BE2C (cell line): Measurements from ENCODE around the gene TSPAN5.

Source experiments
- DNase-seq: peaks from one replicate; pipeline ENCODE4 v3.0.0-alpha.2; 2020
- H3K27me3 ChIP-seq: fragments of 250-450 bp; sonication (Bioruptor Pico); 2 replicates; pipeline ENCODE4 v1.5.1; 2020; ENCODE audit warnings: mild to moderate bottlenecking
- H3K36me3 ChIP-seq: fragments of 250-450 bp; sonication (Bioruptor Pico); 2 replicates; pipeline ENCODE4 v1.5.1; 2020; ENCODE audit warnings: mild to moderate bottlenecking
- H3K4me1 ChIP-seq: fragments of 250-450 bp; sonication (Bioruptor Pico); 2 replicates; pipeline ENCODE4 v1.5.1; 2020
- H3K4me3 ChIP-seq: 2 replicates; pipeline ENCODE4 v1.5.1; 2011; ENCODE audit warnings: low read depth, low read length
- H3K9me3 ChIP-seq: fragments of 250-450 bp; sonication (Bioruptor Pico); 2 replicates; pipeline ENCODE4 v1.5.1; 2020
- CTCF ChIP-seq: IDR thresholded peaks from 2 replicates; pipeline ENCODE4 v1.5.1; 2012; ENCODE audit warnings: mild to moderate bottlenecking, low read depth, low read length

TSPAN5 gene

GRCh38 chr4:98670186-98670585, 11.8 kb upstream of the TSPAN5 start:
- Histone ChIP-seq H3K27me3 (peaks cover 19% of the 10 kb centered on the region), H3K9me3 (no peaks in the 10 kb centered on the region), H3K4me1 (peaks cover 12% of the 10 kb centered on the region), H3K36me3 (no peaks in the 10 kb centered on the region), H3K4me3 (no peak overlapping the region)
- no peak for TF ChIP-seq CTCF
- DNase-seq: no peak

DNA sequence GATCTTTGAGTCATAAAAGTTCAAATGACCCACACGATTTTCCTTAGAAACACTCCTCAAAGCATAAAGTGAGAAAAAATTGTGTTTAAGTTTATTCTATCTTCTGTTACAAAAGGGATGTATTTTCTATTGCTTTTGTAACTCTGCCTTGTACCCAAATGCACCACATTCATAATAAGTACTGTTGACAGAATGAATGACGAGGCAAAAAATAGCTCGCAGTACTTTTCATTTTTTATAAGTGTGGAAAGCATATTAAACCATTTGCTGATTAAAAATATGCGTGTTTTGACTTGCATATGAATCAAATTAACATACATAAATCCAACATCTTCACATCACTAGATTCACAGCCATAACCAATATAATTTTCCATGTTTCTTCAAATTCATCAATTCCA, 11.2 kb upstream of the TSPAN5 start:
- Histone ChIP-seq H3K4me3 (no peak overlapping the region), H3K36me3 (no peaks in the 10 kb centered on the region), H3K4me1 (peaks cover 12% of the 10 kb centered on the region), H3K9me3 (no peaks in the 10 kb centered on the region), H3K27me3 (peaks cover 19% of the 10 kb centered on the region)
- DNase-seq: no peak
- no peak for TF ChIP-seq CTCF

DNA sequence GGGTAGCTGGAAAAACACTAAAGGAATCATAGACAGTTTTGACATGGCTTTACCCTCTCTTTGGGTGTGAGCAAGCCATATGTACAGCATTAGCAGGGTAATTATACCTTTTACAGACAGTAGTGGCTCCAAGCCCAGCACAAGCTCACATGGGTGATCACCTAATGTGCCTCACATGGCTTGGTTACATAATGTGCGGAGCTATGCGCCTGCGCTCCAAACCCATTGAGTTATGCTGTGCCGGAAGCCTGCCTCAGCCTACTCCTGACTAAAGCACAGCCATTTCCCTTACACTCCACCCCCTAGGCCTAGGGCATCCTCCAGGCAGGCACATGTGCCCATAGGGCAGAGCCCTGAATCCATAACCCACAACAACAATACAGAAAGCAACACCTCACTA, 6.5 kb upstream of the TSPAN5 start:
- Histone ChIP-seq H3K27me3 (peaks cover 34% of the 10 kb centered on the region), H3K36me3 (no peaks in the 10 kb centered on the region), H3K9me3 (no peaks in the 10 kb centered on the region), H3K4me1 (no peaks in the 10 kb centered on the region), H3K4me3 (no peak overlapping the region)
- no peak for DNase-seq
- no peak for TF ChIP-seq CTCF

GRCh38 chr4:98663226-98664006, 5.0 kb upstream of the TSPAN5 start:
- Histone ChIP-seq H3K4me1 (no peaks in the 10 kb centered on the region), H3K4me3 (no peak overlapping the region), H3K36me3 (no peaks in the 10 kb centered on the region), H3K27me3 (peaks cover 39% of the 10 kb centered on the region), H3K9me3 (no peaks in the 10 kb centered on the region)
- no peak for DNase-seq
- TF ChIP-seq CTCF: no peak

- peaks cover 4% of the 10 kb centered on the region; the same call in 1 of the 2 replicates for H3K9me3 ChIP-seq
- H3K4me3 ChIP-seq: no peak overlapping the region
- H3K36me3 ChIP-seq: no peaks in the 10 kb centered on the region
- no peak for DNase-seq
- peaks cover 46% of the 10 kb centered on the region for H3K27me3 ChIP-seq
- H3K4me1 ChIP-seq: no peaks in the 10 kb centered on the region; the same call in 1 of the 2 replicates
- TF ChIP-seq CTCF: no peak
These were observed 4.3 kb upstream of the TSPAN5 start for GRCh38 chr4:98662626-98663225.

- H3K36me3 ChIP-seq: no peaks in the 10 kb centered on the region
- H3K4me3 ChIP-seq: no peak overlapping the region
- TF ChIP-seq CTCF: no peak
- DNase-seq: no peak
- no peaks in the 10 kb centered on the region; the same call in 1 of the 2 replicates for H3K4me1 ChIP-seq
- peaks cover 4% of the 10 kb centered on the region; the same call in 1 of the 2 replicates for H3K9me3 ChIP-seq
- peaks cover 53% of the 10 kb centered on the region for H3K27me3 ChIP-seq
These were observed 3.6 kb upstream of the TSPAN5 start for GRCh38 chr4:98662055-98662453.
